ENCODE measurements around the gene PF4V1.

GRCh38 chr4:73891326-73891725 lies 38.2 kb downstream of the PF4V1 start:
- TF ChIP-seq, protein P1, sequence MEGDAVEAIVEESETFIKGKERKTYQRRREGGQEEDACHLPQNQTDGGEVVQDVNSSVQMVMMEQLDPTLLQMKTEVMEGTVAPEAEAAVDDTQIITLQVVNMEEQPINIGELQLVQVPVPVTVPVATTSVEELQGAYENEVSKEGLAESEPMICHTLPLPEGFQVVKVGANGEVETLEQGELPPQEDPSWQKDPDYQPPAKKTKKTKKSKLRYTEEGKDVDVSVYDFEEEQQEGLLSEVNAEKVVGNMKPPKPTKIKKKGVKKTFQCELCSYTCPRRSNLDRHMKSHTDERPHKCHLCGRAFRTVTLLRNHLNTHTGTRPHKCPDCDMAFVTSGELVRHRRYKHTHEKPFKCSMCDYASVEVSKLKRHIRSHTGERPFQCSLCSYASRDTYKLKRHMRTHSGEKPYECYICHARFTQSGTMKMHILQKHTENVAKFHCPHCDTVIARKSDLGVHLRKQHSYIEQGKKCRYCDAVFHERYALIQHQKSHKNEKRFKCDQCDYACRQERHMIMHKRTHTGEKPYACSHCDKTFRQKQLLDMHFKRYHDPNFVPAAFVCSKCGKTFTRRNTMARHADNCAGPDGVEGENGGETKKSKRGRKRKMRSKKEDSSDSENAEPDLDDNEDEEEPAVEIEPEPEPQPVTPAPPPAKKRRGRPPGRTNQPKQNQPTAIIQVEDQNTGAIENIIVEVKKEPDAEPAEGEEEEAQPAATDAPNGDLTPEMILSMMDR (IDR thresholded peaks at IDR 0.05 in 8 of 11, conservative IDR thresholded peaks at IDR 0.05 in 3 of 11) = no peak
- no peak for TF ChIP-seq POLR2A (IDR thresholded peaks at IDR 0.05)
- no peak for TF ChIP-seq POLR2AphosphoS5 (IDR thresholded peaks at IDR 0.05)
